KMS-11 (cell line): ENCODE measurements around the gene IL32.

Experiments
- H2AFZ ChIP-seq: fragments of 200-600 bp; sonication (generic); 2 replicates; pipeline ENCODE4 v1.6.1; 2016; ENCODE audit warnings: antibody characterized with exemption, mixed run types, low read depth
- H3K27ac ChIP-seq: fragments of 200-600 bp; sonication (generic); 2 replicates; pipeline ENCODE4 v1.6.1; 2016; ENCODE audit warnings: mild to moderate bottlenecking, mixed run types
- H3K27me3 ChIP-seq: fragments of 200-600 bp; sonication (generic); 2 replicates; pipeline ENCODE4 v1.6.1; 2017; ENCODE audit warnings: mild to moderate bottlenecking, low read depth, mixed run types, moderate library complexity; ENCODE audit not compliant: insufficient read depth
- H3K36me3 ChIP-seq: fragments of 200-600 bp; sonication (generic); 2 replicates; pipeline ENCODE4 v1.6.1; 2017; ENCODE audit warnings: mild to moderate bottlenecking, mixed run types; ENCODE audit not compliant: insufficient read depth
- H3K4me1 ChIP-seq: fragments of 200-600 bp; sonication (generic); 2 replicates; pipeline ENCODE4 v1.6.1; 2016; ENCODE audit warnings: mild to moderate bottlenecking, low read depth, mixed run types; ENCODE audit not compliant: poor library complexity, severe bottlenecking
- H3K4me2 ChIP-seq: fragments of 200-600 bp; sonication (generic); 2 replicates; pipeline ENCODE4 v1.7.0; 2016; ENCODE audit warnings: mild to moderate bottlenecking, mixed run types
- H3K4me3 ChIP-seq: fragments of 200-600 bp; sonication (generic); IDR thresholded peaks from 2 replicates; pipeline ENCODE4 v1.6.1; 2017; ENCODE audit warnings: low read depth, low read length, mixed read lengths; ENCODE audit not compliant: insufficient read depth
- H3K79me2 ChIP-seq: fragments of 200-600 bp; sonication (generic); 2 replicates; pipeline ENCODE4 v1.6.1; 2016; ENCODE audit warnings: low read depth, mixed run types; ENCODE audit not compliant: insufficient read depth
- H3K9ac ChIP-seq: fragments of 200-600 bp; sonication (generic); 2 replicates; pipeline ENCODE4 v1.6.1; 2016; ENCODE audit warnings: mild to moderate bottlenecking, mixed run types
- H4K20me1 ChIP-seq: fragments of 200-600 bp; sonication (generic); 2 replicates; pipeline ENCODE4 v1.6.1; 2016; ENCODE audit warnings: mild to moderate bottlenecking, mixed run types; ENCODE audit not compliant: insufficient read depth
- CTCF ChIP-seq: fragments of 200-600 bp; sonication (generic); conservative IDR thresholded peaks from 2 replicates; pipeline ENCODE4 v1.6.1; 2017; ENCODE audit warnings: low read depth, mild to moderate bottlenecking, antibody characterized with exemption, low read length, moderate library complexity, mixed read lengths

IL32 gene

GRCh38 chr16:3101841-3102470 is 36.5 kb downstream of the IL32 start:
- no peak for TF ChIP-seq CTCF
- Histone ChIP-seq H3K27me3 (peaks cover 8% of the 10 kb centered on the region; the same call in 1 of the 2 replicates), H2AFZ (no peak overlapping the region), H3K79me2 (no peaks in the 10 kb centered on the region), H4K20me1 (no peaks in the 10 kb centered on the region), H3K4me3 (no peak overlapping the region), H3K4me2 (no peak overlapping the region), H3K4me1 (peaks cover 11% of the 10 kb centered on the region), H3K36me3 (no peaks in the 10 kb centered on the region), H3K27ac (no peak overlapping the region), H3K9ac (no peak overlapping the region)

GRCh38 chr16:3106205-3106928 is 40.9 kb downstream of the IL32 start:
- Histone ChIP-seq H2AFZ (peak overlapping the region; percentile 84), H3K27me3 (peaks cover 31% of the 10 kb centered on the region; the same call in 1 of the 2 replicates), H3K4me1 (peaks cover 8% of the 10 kb centered on the region), H3K27ac (peak overlapping the region; percentile 45), H3K36me3 (no peaks in the 10 kb centered on the region), H3K4me3 (no peak overlapping the region), H3K9ac (peak overlapping the region; percentile 76), H4K20me1 (no peaks in the 10 kb centered on the region), H3K4me2 (peak overlapping the region; percentile 99), H3K79me2 (no peaks in the 10 kb centered on the region)
- TF ChIP-seq CTCF, result no peak

- peaks cover 2% of the 10 kb centered on the region for H3K4me1 ChIP-seq
- no peak within 1 kb of the TSS for H3K4me2 ChIP-seq
- no peak for TF ChIP-seq CTCF
- H3K36me3 ChIP-seq, result no peaks in the 10 kb centered on the region
- H3K79me2 ChIP-seq, result no peaks in the 10 kb centered on the region
- H3K27ac ChIP-seq, result no peak within 1 kb of the TSS
- no peaks in the 10 kb centered on the region for H4K20me1 ChIP-seq
- H2AFZ ChIP-seq, result no peak within 1 kb of the TSS
- peaks cover 85% of the 10 kb centered on the region for H3K27me3 ChIP-seq
- H3K9ac ChIP-seq, result no peak within 1 kb of the TSS
- no peak within 1 kb of the TSS for H3K4me3 ChIP-seq
These were observed 46.8 kb downstream of the IL32 start, which contains the start of gene ZNF205 for GRCh38 chr16:3112058-3112880. Gene ZNF205 (plus strand): TSS chr16:3112586. CDS start chr16:3113431, 845 bp downstream.

GRCh38 chr16:3112881-3113574 is 47.6 kb downstream of the IL32 start:
- Histone ChIP-seq H3K4me2 (no peak overlapping the region), H3K36me3 (no peaks in the 10 kb centered on the region), H4K20me1 (no peaks in the 10 kb centered on the region), H3K27me3 (peaks cover 89% of the 10 kb centered on the region), H2AFZ (no peak overlapping the region), H3K4me1 (no peaks in the 10 kb centered on the region), H3K79me2 (no peaks in the 10 kb centered on the region), H3K27ac (no peak overlapping the region), H3K9ac (no peak overlapping the region), H3K4me3 (no peak overlapping the region)
- no peak for TF ChIP-seq CTCF
